HepG2 (cell line): Measurements from ENCODE around the gene FAM43B. TPM values are rescaled to one million over a fixed set of nuclear protein-coding genes. Genes with fewer than 3 reads are reported as not detected.

Experiments
- BRF2 ChIP-seq: sonication (generic); formaldehyde crosslinking; IDR thresholded peaks from 2 replicates; pipeline ENCODE4 v1.8.1; 2022; ENCODE audit warnings: mild to moderate bottlenecking, missing genetic modification reagents
- HCFC1 ChIP-seq: fragments of 150-350 bp; IDR thresholded peaks from 2 replicates; pipeline ENCODE4 v1.6.1; 2014; ENCODE audit warnings: low read depth, low read length
- HOXA7 ChIP-seq: sonication (generic); formaldehyde crosslinking; IDR thresholded peaks from 2 replicates; pipeline ENCODE4 v1.8.1; 2022; ENCODE audit warnings: mild to moderate bottlenecking, missing genetic modification reagents, moderate library complexity
- PAXIP1 ChIP-seq: sonication (generic); formaldehyde crosslinking; conservative IDR thresholded peaks from 2 replicates; pipeline ENCODE4 v1.4.0; 2020; ENCODE audit warnings: mild to moderate bottlenecking, missing genetic modification reagents, moderate library complexity
- PLRG1 ChIP-seq: fragments of 450-650 bp; conservative IDR thresholded peaks from 2 replicates; pipeline ENCODE4 v1.6.1; 2016
- SMAD1 ChIP-seq: sonication (generic); formaldehyde crosslinking; IDR thresholded peaks from 2 replicates; pipeline ENCODE4 v1.4.0; 2020; ENCODE audit warnings: missing genetic modification reagents, low read depth, mild to moderate bottlenecking, borderline replicate concordance
- USF2 ChIP-seq, 2 experiments: sonication (generic) in 1 of 2; formaldehyde crosslinking in 1 of 2; IDR thresholded peaks; 2 replicates each; pipeline versions ENCODE4 v1.5.1 to v1.6.1; 2011 to 2020; ENCODE audit warnings: borderline replicate concordance in 1 of 2, low read depth in 1 of 2, low read length in 1 of 2, mild to moderate bottlenecking in 1 of 2, missing genetic modification reagents in 1 of 2, moderate library complexity in 1 of 2
- ZNF569 ChIP-seq: sonication (generic); formaldehyde crosslinking; IDR thresholded peaks from 2 replicates; pipeline ENCODE4 v1.5.0; 2020; ENCODE audit warnings: mild to moderate bottlenecking, missing genetic modification reagents, moderate library complexity, borderline replicate concordance
- ZNF672 ChIP-seq: sonication (generic); formaldehyde crosslinking; IDR thresholded peaks from 2 replicates; pipeline ENCODE4 v1.8.1; 2022; ENCODE audit warnings: missing genetic modification reagents
- polyA plus RNA-seq, 8 experiments: library from polyadenylated mRNA; depleted of rRNA in 3 of 8; stranded (reverse) in 7 of 8; unstranded in 1 of 8; fragments of >200 nt; fragmentation: Illumina TruSeq in 4 of 8; extraction: Trizol in 4 of 8; gene quantifications; 2 replicates each; pipeline versions ENCODE4 v1.2.1 to v1.2.3, GENCODE V29; 2011 to 2016; ENCODE audit warnings: low read depth in 4 of 8, missing spikeins in 1 of 8, mixed read lengths in 1 of 8; ENCODE audit not compliant: insufficient read depth in 1 of 8
- total RNA-seq, 5 experiments: library from RNA; depleted of rRNA; stranded (reverse); fragments of >200 nt; fragmentation: Illumina TruSeq; extraction: Trizol; gene quantifications; 2 replicates each; pipeline ENCODE4 v1.2.3, GENCODE V29; 2016; ENCODE audit warnings: low read depth in 1 of 5
- TF ChIP-seq, protein P1 (sequence below): sonication (generic); formaldehyde crosslinking; IDR thresholded peaks from 2 replicates; pipeline ENCODE4 v1.9.0; 2021; ENCODE audit warnings: mild to moderate bottlenecking, missing genetic modification reagents
- TF ChIP-seq, protein P2 (sequence below), 2 experiments: sonication (generic) in 1 of 2; formaldehyde crosslinking in 1 of 2; IDR thresholded peaks; 2 replicates each; pipeline versions ENCODE4 v1.4.0 to v1.6.1; 2018 to 2020; ENCODE audit warnings: missing genetic modification reagents in 2 of 2, borderline replicate concordance in 1 of 2, low read depth in 1 of 2, mild to moderate bottlenecking in 1 of 2, missing biosample characterization in 1 of 2

FAM43B gene
- total and polyA plus RNA-seq, 2 of the 13 experiments (the other 11 are each of a cell fraction or from before 2014, with no cell fraction given), result 0.63 to 3.7 TPM

- TF ChIP-seq BRF2 (CRISPR knock-in tag), result no peak
- TF ChIP-seq, protein P1, sequence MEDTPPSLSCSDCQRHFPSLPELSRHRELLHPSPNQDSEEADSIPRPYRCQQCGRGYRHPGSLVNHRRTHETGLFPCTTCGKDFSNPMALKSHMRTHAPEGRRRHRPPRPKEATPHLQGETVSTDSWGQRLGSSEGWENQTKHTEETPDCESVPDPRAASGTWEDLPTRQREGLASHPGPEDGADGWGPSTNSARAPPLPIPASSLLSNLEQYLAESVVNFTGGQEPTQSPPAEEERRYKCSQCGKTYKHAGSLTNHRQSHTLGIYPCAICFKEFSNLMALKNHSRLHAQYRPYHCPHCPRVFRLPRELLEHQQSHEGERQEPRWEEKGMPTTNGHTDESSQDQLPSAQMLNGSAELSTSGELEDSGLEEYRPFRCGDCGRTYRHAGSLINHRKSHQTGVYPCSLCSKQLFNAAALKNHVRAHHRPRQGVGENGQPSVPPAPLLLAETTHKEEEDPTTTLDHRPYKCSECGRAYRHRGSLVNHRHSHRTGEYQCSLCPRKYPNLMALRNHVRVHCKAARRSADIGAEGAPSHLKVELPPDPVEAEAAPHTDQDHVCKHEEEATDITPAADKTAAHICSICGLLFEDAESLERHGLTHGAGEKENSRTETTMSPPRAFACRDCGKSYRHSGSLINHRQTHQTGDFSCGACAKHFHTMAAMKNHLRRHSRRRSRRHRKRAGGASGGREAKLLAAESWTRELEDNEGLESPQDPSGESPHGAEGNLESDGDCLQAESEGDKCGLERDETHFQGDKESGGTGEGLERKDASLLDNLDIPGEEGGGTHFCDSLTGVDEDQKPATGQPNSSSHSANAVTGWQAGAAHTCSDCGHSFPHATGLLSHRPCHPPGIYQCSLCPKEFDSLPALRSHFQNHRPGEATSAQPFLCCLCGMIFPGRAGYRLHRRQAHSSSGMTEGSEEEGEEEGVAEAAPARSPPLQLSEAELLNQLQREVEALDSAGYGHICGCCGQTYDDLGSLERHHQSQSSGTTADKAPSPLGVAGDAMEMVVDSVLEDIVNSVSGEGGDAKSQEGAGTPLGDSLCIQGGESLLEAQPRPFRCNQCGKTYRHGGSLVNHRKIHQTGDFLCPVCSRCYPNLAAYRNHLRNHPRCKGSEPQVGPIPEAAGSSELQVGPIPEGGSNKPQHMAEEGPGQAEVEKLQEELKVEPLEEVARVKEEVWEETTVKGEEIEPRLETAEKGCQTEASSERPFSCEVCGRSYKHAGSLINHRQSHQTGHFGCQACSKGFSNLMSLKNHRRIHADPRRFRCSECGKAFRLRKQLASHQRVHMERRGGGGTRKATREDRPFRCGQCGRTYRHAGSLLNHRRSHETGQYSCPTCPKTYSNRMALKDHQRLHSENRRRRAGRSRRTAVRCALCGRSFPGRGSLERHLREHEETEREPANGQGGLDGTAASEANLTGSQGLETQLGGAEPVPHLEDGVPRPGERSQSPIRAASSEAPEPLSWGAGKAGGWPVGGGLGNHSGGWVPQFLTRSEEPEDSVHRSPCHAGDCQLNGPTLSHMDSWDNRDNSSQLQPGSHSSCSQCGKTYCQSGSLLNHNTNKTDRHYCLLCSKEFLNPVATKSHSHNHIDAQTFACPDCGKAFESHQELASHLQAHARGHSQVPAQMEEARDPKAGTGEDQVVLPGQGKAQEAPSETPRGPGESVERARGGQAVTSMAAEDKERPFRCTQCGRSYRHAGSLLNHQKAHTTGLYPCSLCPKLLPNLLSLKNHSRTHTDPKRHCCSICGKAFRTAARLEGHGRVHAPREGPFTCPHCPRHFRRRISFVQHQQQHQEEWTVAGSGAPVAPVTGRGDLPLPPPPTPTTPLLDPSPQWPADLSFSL (CRISPR knock-in tag), result no peak
- no peak for TF ChIP-seq ZNF569 (CRISPR knock-in tag)
- no peak for TF ChIP-seq USF2 (IDR thresholded peaks at IDR 0.05; ENCODE audit: low read depth, low read length)
- TF ChIP-seq USF2 (CRISPR knock-in tag; IDR thresholded peaks at IDR 0.05; ENCODE audit: borderline replicate concordance), result peak; percentile 67; the same call in 1 of the 2 replicates
- TF ChIP-seq, protein P2, sequence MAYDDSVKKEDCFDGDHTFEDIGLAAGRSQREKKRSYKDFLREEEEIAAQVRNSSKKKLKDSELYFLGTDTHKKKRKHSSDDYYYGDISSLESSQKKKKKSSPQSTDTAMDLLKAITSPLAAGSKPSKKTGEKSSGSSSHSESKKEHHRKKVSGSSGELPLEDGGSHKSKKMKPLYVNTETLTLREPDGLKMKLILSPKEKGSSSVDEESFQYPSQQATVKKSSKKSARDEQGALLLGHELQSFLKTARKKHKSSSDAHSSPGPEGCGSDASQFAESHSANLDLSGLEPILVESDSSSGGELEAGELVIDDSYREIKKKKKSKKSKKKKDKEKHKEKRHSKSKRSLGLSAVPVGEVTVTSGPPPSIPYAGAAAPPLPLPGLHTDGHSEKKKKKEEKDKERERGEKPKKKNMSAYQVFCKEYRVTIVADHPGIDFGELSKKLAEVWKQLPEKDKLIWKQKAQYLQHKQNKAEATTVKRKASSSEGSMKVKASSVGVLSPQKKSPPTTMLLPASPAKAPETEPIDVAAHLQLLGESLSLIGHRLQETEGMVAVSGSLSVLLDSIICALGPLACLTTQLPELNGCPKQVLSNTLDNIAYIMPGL (CRISPR knock-in tag; IDR thresholded peaks at IDR 0.05; ENCODE audit: borderline replicate concordance in 1 of 2, low read depth in 1 of 2), result peak in 1 of 2 experiments; percentile 75; a peak in 2 of 4 replicates
- TF ChIP-seq HCFC1, result peak; percentile 78
- no peak for TF ChIP-seq SMAD1 (CRISPR knock-in tag)
- peak; percentile 47; the same call in 1 of the 2 replicates for TF ChIP-seq PAXIP1 (CRISPR knock-in tag)
- no peak for TF ChIP-seq HOXA7 (CRISPR knock-in tag)
- TF ChIP-seq ZNF672 (CRISPR knock-in tag), result no peak
- no peak for TF ChIP-seq PLRG1
These were observed 44.6 kb upstream of the FAM43B start, which contains the start of gene MUL1 (continued) for GRCh38 chr1:20507564-20508410.
